PC-9 (cell line): ENCODE data around the gene OR2A12. TPM values are rescaled to one million over a fixed set of nuclear protein-coding genes. Genes with fewer than 3 reads are reported as not detected.
"Not testable (repeated sequence)": the region's sequence is repeated elsewhere in the genome, so short reads cannot be mapped to it uniquely, and the experiment has no call there.

Experiments
- BruUV-seq: library from RNA; stranded (reverse); fragments of 400-500 nt; replicated peaks from 2 replicates; lab custom pipeline; 2021; lab: Mats Ljungman, UMichigan
- CTCF ChIA-PET: fragments of 300-600 bp; sonication (Branson Sonifier 250); formaldehyde crosslinking; loops from one replicate; lab custom pipeline; 2022; ENCODE audit warnings: antibody characterized with exemption; lab: Charles Lee
- POLR2A ChIA-PET: fragments of 300-600 bp; sonication (Branson Sonifier 250); formaldehyde crosslinking; loops from one replicate; lab custom pipeline; 2022; ENCODE audit warnings: antibody characterized with exemption; ENCODE audit not compliant: unreplicated experiment; lab: Charles Lee
- DNase-seq, 2 experiments: peaks; one replicate each; pipeline versions ENCODE4 v3.0.0 to v3.0.0-alpha.2; 2015 to 2022; ENCODE audit warnings: mixed read lengths in 1 of 2
- H2AFZ ChIP-seq: fragments of 200-600 bp; sonication (generic); 2 replicates; pipeline ENCODE4 v1.8.1; 2017; ENCODE audit warnings: antibody characterized with exemption
- H3F3A ChIP-seq: fragments of 200-600 bp; sonication (generic); 2 replicates; pipeline ENCODE4 v1.8.1; 2017; ENCODE audit warnings: antibody characterized with exemption, mild to moderate bottlenecking, low read depth; ENCODE audit not compliant: insufficient read depth
- H3K27ac ChIP-seq: fragments of 200-600 bp; sonication (generic); 2 replicates; pipeline ENCODE4 v1.6.1; 2016; ENCODE audit warnings: mixed run types
- H3K27me3 ChIP-seq: fragments of 200-600 bp; sonication (generic); 2 replicates; pipeline ENCODE4 v1.6.1; 2016; ENCODE audit warnings: low read depth, mixed run types; ENCODE audit not compliant: insufficient read depth
- H3K36me3 ChIP-seq: fragments of 200-600 bp; sonication (generic); 2 replicates; pipeline ENCODE4 v1.6.1; 2016; ENCODE audit warnings: low read depth, mixed run types
- H3K4me1 ChIP-seq: fragments of 200-600 bp; sonication (generic); replicated peaks from 2 replicates; pipeline ENCODE4 v1.6.1; 2016; ENCODE audit warnings: mixed run types; ENCODE audit not compliant: insufficient read depth
- H3K4me2 ChIP-seq: fragments of 200-600 bp; sonication (generic); 2 replicates; pipeline ENCODE4 v1.6.1; 2017; ENCODE audit warnings: mixed run types
- H3K4me3 ChIP-seq: fragments of 200-600 bp; sonication (generic); 2 replicates; pipeline ENCODE4 v1.6.1; 2016; ENCODE audit warnings: mixed run types
- H3K79me2 ChIP-seq: fragments of 200-600 bp; sonication (generic); 2 replicates; pipeline ENCODE4 v1.6.1; 2017; ENCODE audit warnings: low read depth, mixed run types
- H3K9me2 ChIP-seq: fragments of 200-600 bp; sonication (generic); 2 replicates; pipeline ENCODE4 v1.8.1; 2017; ENCODE audit warnings: mild to moderate bottlenecking; ENCODE audit not compliant: insufficient read depth
- H3K9me3 ChIP-seq: fragments of 200-600 bp; sonication (generic); 2 replicates; pipeline ENCODE4 v1.8.1; 2016; ENCODE audit warnings: low read depth; ENCODE audit not compliant: insufficient read depth
- H4K20me1 ChIP-seq: fragments of 200-600 bp; sonication (generic); 2 replicates; pipeline ENCODE4 v1.8.1; 2017; ENCODE audit not compliant: insufficient read depth
- EZH2 ChIP-seq: fragments of 200-600 bp; sonication (generic); IDR thresholded peaks from 2 replicates; pipeline ENCODE4 v1.8.0; 2017; ENCODE audit warnings: antibody characterized with exemption, low read depth
- intact Hi-C: fragments of 100-400 bp; cut with micrococcal nuclease; formaldehyde crosslinking; loops from one replicate; pipeline ENCODE4 v1.10.0; 2022; ENCODE audit not compliant: unreplicated experiment
- total RNA-seq: library from RNA; stranded (reverse); gene quantifications from 2 replicates; pipeline ENCODE4 v1.2.3, GENCODE V29; 2021
- TF ChIP-seq, protein P1 (sequence below): fragments of 200-600 bp; sonication (generic); conservative IDR thresholded peaks from 2 replicates; pipeline ENCODE4 v1.6.1; 2017; ENCODE audit warnings: mixed run types, antibody characterized with exemption, mild to moderate bottlenecking, moderate library complexity

OR2A12 gene
- total RNA-seq, 1 experiment from 2014 or later = not detected

DNA sequence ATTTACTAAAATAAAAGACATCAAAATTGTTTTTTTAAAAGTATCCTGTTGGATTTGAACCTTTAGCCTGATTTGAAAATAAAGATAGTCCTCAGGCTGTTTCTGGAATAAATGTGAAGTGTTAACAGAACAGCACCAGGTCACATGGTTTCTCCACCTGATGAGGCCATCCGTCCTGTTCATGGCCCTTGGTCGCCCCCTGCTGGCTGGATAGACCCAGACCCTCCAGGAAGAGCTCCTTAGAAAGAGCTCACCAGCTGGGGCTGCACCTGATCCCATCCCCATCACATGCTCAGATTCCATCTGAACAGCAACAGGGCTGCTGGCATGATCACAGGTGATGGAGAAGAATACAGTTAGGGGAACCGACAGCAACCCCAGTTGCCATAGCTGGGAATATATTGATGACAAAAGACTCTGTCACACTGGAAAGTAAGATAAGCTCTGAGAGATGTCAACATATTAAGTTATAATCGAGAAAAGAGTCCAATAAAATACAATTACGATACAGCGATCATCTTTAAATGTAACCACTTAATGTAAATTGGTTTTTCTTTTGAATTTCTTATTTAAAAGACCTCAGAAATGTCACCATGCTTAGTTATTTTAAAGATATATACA lies 41.7 kb downstream of the OR2A12 start:
- H3K27ac ChIP-seq = no peak overlapping the region
- H4K20me1 ChIP-seq = no peaks in the 10 kb centered on the region
- H3K9me2 ChIP-seq = no peaks in the 10 kb centered on the region
- no TSS peak for BruUV-seq
- CTCF ChIA-PET = interaction anchor here (0.5 to 1.4 kb wide), 8 partner anchors 12 to 1628 kb away, joined by 3 to 5 read pairs (median 4); no protein-coding TSS in a partner anchor
- no peaks in the 10 kb centered on the region for H3K36me3 ChIP-seq
- H3K4me1 ChIP-seq = no peaks in the 10 kb centered on the region
- H2AFZ ChIP-seq = no peak overlapping the region
- TF ChIP-seq EZH2 = no peak
- TF ChIP-seq, protein P1, sequence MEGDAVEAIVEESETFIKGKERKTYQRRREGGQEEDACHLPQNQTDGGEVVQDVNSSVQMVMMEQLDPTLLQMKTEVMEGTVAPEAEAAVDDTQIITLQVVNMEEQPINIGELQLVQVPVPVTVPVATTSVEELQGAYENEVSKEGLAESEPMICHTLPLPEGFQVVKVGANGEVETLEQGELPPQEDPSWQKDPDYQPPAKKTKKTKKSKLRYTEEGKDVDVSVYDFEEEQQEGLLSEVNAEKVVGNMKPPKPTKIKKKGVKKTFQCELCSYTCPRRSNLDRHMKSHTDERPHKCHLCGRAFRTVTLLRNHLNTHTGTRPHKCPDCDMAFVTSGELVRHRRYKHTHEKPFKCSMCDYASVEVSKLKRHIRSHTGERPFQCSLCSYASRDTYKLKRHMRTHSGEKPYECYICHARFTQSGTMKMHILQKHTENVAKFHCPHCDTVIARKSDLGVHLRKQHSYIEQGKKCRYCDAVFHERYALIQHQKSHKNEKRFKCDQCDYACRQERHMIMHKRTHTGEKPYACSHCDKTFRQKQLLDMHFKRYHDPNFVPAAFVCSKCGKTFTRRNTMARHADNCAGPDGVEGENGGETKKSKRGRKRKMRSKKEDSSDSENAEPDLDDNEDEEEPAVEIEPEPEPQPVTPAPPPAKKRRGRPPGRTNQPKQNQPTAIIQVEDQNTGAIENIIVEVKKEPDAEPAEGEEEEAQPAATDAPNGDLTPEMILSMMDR = peak; percentile 97
- H3K79me2 ChIP-seq = no peaks in the 10 kb centered on the region
- peak; percentile 53 to 85 for DNase-seq
- no peak overlapping the region for H3K4me2 ChIP-seq
- POLR2A ChIA-PET = no interaction called here
- H3F3A ChIP-seq = no peaks in the 10 kb centered on the region
- intact Hi-C loops = loop anchor here (10.0 kb wide), 1 partner anchor 883 kb away; no protein-coding TSS in a partner anchor
- no peaks in the 10 kb centered on the region for H3K27me3 ChIP-seq
- H3K9me3 ChIP-seq = no peaks in the 10 kb centered on the region
- H3K4me3 ChIP-seq = no peak overlapping the region

DNA sequence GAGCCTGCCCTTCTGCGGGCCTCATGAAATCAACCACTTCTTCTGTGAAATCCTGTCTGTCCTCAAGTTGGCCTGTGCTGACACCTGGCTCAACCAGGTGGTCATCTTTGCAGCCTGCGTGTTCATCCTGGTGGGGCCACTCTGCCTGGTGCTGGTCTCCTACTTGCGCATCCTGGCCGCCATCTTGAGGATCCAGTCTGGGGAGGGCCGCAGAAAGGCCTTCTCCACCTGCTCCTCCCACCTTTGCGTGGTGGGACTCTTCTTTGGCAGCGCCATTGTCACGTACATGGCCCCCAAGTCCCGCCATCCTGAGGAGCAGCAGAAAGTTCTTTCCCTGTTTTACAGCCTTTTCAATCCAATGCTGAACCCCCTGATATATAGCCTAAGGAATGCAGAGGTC lies 43.5 kb downstream of the OR2A12 start:
- DNase-seq, H3K27ac ChIP-seq, POLR2A ChIA-PET, H3K9me2 ChIP-seq, H3K27me3 ChIP-seq, H3K9me3 ChIP-seq, H4K20me1 ChIP-seq, H3K4me1 ChIP-seq, H3K79me2 ChIP-seq, H3K4me2 ChIP-seq, H3F3A ChIP-seq, H2AFZ ChIP-seq, H3K4me3 ChIP-seq, BruUV-seq, CTCF ChIA-PET, H3K36me3 ChIP-seq: not testable (repeated sequence)
- intact Hi-C loops = loop anchor here (10.0 kb wide), 1 partner anchor 885 kb away; no protein-coding TSS in a partner anchor

DNA sequence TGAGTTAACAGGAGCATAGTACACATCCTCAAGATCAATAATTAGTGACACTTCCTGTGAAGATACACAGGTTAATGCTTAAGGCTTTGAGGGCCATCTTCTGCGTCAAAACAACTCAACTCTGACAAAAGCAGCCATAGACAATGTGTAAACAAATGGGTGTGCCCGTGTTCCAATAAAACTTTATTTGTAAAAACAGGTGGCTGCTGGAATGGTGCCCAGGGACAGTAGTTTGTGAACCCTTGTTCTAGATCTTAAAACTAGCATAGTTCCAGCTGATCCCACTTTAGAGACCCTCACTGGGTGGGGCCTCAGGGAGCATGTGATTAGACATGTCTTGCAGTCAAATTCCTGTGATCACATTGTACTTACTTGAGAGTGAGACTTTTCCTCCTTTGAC lies 44.7 kb downstream of the OR2A12 start:
- no peak for DNase-seq
- Histone ChIP-seq H4K20me1 (no peaks in the 10 kb centered on the region), H3F3A (no peaks in the 10 kb centered on the region), H3K9me2 (no peaks in the 10 kb centered on the region), H2AFZ (no peak overlapping the region), H3K4me2 (no peak overlapping the region), H3K27ac (no peak overlapping the region), H3K9me3 (no peaks in the 10 kb centered on the region), H3K4me3 (no peak overlapping the region), H3K4me1 (no peaks in the 10 kb centered on the region), H3K79me2 (no peaks in the 10 kb centered on the region), H3K36me3 (no peaks in the 10 kb centered on the region), H3K27me3 (no peaks in the 10 kb centered on the region)
- TF ChIP-seq, protein P1 = no peak
- TF ChIP-seq EZH2 = no peak
- BruUV-seq = no TSS peak
- intact Hi-C loops = no loop called here
- ChIA-PET POLR2A (no interaction called here), CTCF (no interaction called here)
